Measurements from ENCODE around the gene RHBDF2. TPM values are rescaled to one million over a fixed set of nuclear protein-coding genes. Genes with fewer than 3 reads are reported as not detected.

Gene RHBDF2
- total RNA-seq, 1 donor from 2014 or later = 0.79 TPM

- Mint-ChIP-seq H3K27me3 (ENCODE audit: insufficient read depth, low read depth) (peaks cover 10% of the 10 kb centered on the region), H3K4me3 (no peak overlapping the region), H3K27ac (peak overlapping the region; percentile 21), H3K9me3 (no peaks in the 10 kb centered on the region), H3K4me1 (peaks cover 5% of the 10 kb centered on the region), H3K36me3 (no peaks in the 10 kb centered on the region)
- Histone ChIP-seq H3F3A (ENCODE audit: low read depth) (no peaks in the 10 kb centered on the region), H2AFZ (replicated peaks) (no peak overlapping the region), H3K27ac (no peak overlapping the region), H3K4me3 (no peak overlapping the region), H3K36me3 (no peaks in the 10 kb centered on the region), H3K9ac (no peak overlapping the region), H4K20me1 (ENCODE audit: low read depth) (no peaks in the 10 kb centered on the region), H3K27me3 (no peaks in the 10 kb centered on the region), H3K79me2 (ENCODE audit: low read depth) (no peaks in the 10 kb centered on the region), H3K4me2 (no peak overlapping the region), H3K4me1 (no peaks in the 10 kb centered on the region), H3K9me3 (ENCODE audit: low read depth) (no peaks in the 10 kb centered on the region)
- TF ChIP-seq CTCF (IDR thresholded peaks at IDR 0.05) (no peak), EZH2 (IDR thresholded peaks at IDR 0.05) (no peak), EZH2phosphoT487 (IDR thresholded peaks at IDR 0.05) (no peak)
- no peak for DNase-seq (ENCODE audit: low spot score)
These were observed 27.0 kb downstream of the RHBDF2 start for GRCh38 chr17:76474238-76474637.

DNA sequence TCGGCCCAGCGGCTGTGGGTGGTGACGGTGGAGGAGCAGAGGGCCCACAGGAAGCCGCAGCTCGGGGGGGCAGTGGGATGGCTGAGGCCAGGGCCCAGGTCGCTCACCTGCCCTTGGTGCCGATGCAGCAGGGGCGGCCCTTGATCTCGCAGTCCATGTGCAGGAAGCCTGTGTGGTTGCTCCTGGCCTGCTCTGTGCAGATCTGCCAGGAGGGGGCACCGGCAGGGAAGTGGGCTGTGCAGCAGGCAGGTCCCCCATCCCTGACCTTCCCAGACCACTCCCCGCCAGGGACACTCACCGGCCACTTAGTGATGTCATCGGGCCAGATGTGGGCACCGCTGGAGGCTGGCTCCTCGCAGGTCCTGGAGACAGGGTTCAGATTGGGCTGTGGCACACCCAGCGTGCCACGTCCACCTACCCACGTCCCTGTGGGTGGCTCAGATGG is 27.7 kb downstream of the RHBDF2 start:
- Histone ChIP-seq H3K79me2 (ENCODE audit: low read depth) (no peaks in the 10 kb centered on the region), H3K36me3 (no peaks in the 10 kb centered on the region), H4K20me1 (ENCODE audit: low read depth) (no peaks in the 10 kb centered on the region), H2AFZ (replicated peaks) (no peak overlapping the region), H3K27me3 (no peaks in the 10 kb centered on the region), H3K9ac (no peak overlapping the region), H3K4me3 (no peak overlapping the region), H3K4me1 (no peaks in the 10 kb centered on the region), H3K9me3 (ENCODE audit: low read depth) (no peaks in the 10 kb centered on the region), H3K4me2 (no peak overlapping the region), H3K27ac (no peak overlapping the region), H3F3A (ENCODE audit: low read depth) (no peaks in the 10 kb centered on the region)
- no peaks in the 10 kb centered on the region for H3K9me3 Mint-ChIP-seq
- peaks cover 10% of the 10 kb centered on the region for H3K27me3 Mint-ChIP-seq (ENCODE audit: insufficient read depth, low read depth)
- no peak overlapping the region for H3K4me3 Mint-ChIP-seq
- H3K36me3 Mint-ChIP-seq = no peaks in the 10 kb centered on the region
- DNase-seq (ENCODE audit: low spot score) = peak; percentile 68
- no peak overlapping the region for H3K27ac Mint-ChIP-seq
- H3K4me1 Mint-ChIP-seq = peaks cover 5% of the 10 kb centered on the region
- TF ChIP-seq EZH2phosphoT487 (IDR thresholded peaks at IDR 0.05) = no peak
- TF ChIP-seq CTCF (IDR thresholded peaks at IDR 0.05) = peak; percentile 55

DNA sequence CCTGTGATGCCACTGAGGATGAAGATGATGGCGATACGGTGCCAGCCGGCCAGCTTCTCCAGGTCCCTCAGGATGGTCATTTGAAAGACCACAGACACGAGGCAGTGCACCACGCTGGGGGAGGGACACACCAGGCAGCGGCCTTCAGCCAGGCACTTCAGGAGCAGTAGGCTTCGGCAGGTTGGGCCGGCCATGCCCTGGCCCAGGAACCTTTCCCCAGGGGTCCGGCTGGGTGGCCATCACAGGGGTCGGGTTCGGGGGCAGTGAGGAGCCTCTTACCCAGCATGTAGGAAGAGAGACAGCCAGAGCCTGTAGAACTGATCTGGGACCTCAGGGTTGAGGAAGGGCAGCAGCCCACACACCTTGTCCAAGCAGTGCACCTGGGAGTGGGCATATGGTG is 28.5 kb downstream of the RHBDF2 start:
- no peaks in the 10 kb centered on the region for H3K27me3 ChIP-seq
- Mint-ChIP-seq H3K27me3 (ENCODE audit: insufficient read depth, low read depth) (peaks cover 5% of the 10 kb centered on the region), H3K36me3 (no peaks in the 10 kb centered on the region), H3K27ac (no peak overlapping the region), H3K4me1 (peaks cover 2% of the 10 kb centered on the region), H3K4me3 (no peak overlapping the region), H3K9me3 (no peaks in the 10 kb centered on the region)
- TF ChIP-seq CTCF (IDR thresholded peaks at IDR 0.05) (no peak), EZH2phosphoT487 (IDR thresholded peaks at IDR 0.05) (no peak), EZH2 (IDR thresholded peaks at IDR 0.05) (no peak)
- H4K20me1 ChIP-seq (ENCODE audit: low read depth) = no peaks in the 10 kb centered on the region
- H2AFZ ChIP-seq (replicated peaks) = no peak overlapping the region
- no peak overlapping the region for H3K4me3 ChIP-seq
- no peak for DNase-seq (ENCODE audit: low spot score)
- H3K9me3 ChIP-seq (ENCODE audit: low read depth) = no peaks in the 10 kb centered on the region
- H3K79me2 ChIP-seq (ENCODE audit: low read depth) = no peaks in the 10 kb centered on the region
- H3K4me2 ChIP-seq = no peak overlapping the region
- peaks cover 6% of the 10 kb centered on the region for H3K4me1 ChIP-seq
- H3K27ac ChIP-seq = no peak overlapping the region
- H3K36me3 ChIP-seq = no peaks in the 10 kb centered on the region
- H3K9ac ChIP-seq = no peak overlapping the region
- peaks cover under 1% of the 10 kb centered on the region for H3F3A ChIP-seq (ENCODE audit: low read depth)

All from neural progenitor cell (in vitro differentiated cells).